GM12875 (cell line): ENCODE data around the gene ITIH3.

Experiments
- H3K4me3 ChIP-seq: one replicate; pipeline ENCODE4 v1.5.1; 2011; ENCODE audit warnings: low read depth, low read length, control low read depth
- CTCF ChIP-seq: IDR thresholded peaks from 2 replicates; pipeline ENCODE4 v1.5.1; 2011; ENCODE audit warnings: low read depth, mild to moderate bottlenecking, control low read depth, inconsistent platforms, low read length, moderate library complexity, borderline replicate concordance; ENCODE audit not compliant: insufficient read depth

ITIH3 gene

GRCh38 chr3:52800079-52800478 lies 5.5 kb downstream of the ITIH3 start:
- no peak for TF ChIP-seq CTCF
- no peak overlapping the region for H3K4me3 ChIP-seq

- TF ChIP-seq CTCF: no peak
- H3K4me3 ChIP-seq: no peak overlapping the region
Observed at GRCh38 chr3:52801839-52802238, 7.2 kb downstream of the ITIH3 start.

- no peak overlapping the region for H3K4me3 ChIP-seq
- TF ChIP-seq CTCF: no peak
Observed at GRCh38 chr3:52805270-52806039, 10.9 kb downstream of the ITIH3 start.

GRCh38 chr3:52809149-52809548 lies 14.6 kb downstream of the ITIH3 start:
- no peak overlapping the region for H3K4me3 ChIP-seq

GRCh38 chr3:52809662-52810377 lies 15.2 kb downstream of the ITIH3 start:
- no peak for TF ChIP-seq CTCF
- H3K4me3 ChIP-seq: no peak overlapping the region

More at GRCh38 chr3:52809149-52809548, 14.6 kb downstream of the ITIH3 start:
- TF ChIP-seq CTCF: no peak

- H3K4me3 ChIP-seq: no peak overlapping the region
- TF ChIP-seq CTCF: no peak
Observed at GRCh38 chr3:52810923-52811322, 16.3 kb downstream of the ITIH3 start.
